ENCODE measurements around the gene FCHO1.

FCHO1 gene

DNA sequence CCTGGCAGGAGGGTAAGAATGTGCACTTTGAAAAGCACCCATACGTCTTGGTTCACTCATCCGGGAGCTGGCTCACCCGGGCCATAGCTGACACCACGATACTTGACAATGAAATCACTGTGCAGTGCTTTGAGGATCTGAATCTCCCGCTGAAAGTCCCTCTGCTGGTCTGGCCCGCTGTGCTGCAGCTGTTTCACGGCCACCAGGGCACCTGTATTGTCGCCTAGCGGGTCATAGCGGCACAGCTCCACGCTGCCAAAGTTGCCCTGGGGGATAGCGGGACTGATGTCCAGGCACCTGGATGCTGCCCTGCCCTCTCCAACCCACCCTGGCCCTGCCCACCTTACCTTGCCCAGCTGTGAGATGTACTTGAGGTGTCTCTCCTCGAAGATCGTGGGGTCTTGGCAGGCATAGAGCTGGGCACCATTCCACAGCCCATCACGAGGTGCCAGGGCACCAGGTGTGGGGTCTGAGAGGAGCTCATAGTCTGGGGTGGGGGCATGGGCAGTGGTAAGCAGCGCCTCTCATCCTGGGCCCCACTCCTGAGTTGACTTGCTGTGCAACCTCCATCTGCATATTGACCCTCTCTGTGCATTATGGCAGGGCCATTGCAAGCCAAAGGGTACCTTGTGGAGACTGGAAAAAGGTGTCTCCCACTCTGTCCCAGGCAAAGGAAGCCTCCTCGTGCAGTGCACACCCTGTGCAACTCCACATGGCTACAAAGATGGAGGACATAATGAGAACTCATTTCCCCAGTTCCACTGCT, 81.3 kb downstream of the FCHO1 start:
- no peak for DNase-seq

DNA sequence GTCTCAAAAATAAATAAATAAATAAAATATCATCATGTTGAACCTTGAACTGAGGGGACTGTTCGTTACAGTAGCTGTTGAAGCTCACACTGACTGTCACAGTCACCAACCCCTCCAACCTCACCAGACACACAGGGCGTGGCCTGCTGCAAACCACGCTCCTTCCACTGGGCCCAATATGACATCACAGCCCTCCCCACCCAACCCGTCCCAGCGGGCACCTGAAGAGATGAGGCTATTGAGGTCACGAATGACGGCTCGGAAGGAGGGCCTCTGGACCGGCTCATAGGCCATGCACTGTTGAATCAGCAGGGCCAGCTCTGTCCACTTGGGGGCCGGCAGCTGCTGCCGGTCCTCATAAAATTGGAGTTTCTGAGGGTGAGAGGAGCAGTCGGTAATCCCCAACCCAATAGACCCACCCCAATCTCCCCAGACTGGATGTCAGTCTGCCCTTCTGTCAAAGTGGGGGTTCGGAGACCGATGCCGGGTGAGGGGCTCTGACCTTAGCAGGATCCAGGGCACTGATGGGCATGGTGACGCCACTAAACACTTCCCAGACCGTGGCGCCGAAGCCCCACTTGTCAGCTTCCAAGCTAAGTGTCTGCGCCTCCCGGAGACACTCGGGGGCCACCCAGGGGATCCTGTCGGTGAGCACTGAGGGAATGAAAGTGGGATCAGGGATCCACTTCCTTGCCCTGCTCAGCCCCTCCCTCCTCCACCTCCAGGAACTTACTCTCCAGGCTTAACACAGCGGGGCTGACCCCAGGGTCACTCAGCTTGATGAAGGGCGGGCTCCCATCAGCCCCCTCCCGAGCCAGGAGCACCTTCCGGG, 83.3 kb downstream of the FCHO1 start:
- peak; percentile 1 for DNase-seq

DNA sequence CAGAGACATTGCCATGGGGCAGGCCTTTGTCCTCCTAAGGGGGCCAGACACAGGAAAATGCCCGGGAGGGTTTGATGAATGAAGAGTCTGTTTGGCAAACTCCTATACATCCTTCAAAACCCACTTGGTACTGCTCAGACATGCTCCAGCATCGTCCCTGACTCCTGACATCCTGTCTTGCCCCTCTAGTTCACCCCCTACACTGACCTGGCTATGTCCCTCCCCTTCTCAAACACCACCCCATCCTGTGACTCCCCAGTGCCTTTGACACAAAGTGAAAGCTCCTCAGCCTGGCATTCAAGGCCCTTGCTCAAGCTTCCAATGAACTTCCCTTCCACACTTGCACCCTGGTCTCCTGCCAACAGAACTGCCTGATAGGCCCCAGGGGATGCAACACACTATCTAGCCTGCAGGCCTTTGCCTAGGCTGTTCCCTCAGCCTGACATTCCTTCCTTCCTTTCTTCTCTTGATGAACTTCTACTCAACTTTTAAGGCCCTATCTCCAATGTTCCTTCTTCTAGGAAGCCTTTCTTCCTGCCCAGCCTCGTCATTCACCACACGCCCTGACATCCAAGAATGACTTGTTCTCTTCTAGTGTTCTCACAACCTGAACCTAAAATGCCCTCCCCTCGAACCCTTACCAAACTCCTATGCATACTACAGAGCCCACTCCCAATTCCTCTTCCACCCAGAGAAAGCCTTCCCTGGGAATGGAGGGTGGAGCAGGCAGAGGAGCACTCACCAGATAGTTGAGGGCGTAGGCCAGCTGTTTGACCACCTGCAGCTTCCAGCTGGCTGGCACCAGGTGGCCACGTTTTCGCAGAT, 84.1 kb downstream of the FCHO1 start:
- DNase-seq = no peak

DNA sequence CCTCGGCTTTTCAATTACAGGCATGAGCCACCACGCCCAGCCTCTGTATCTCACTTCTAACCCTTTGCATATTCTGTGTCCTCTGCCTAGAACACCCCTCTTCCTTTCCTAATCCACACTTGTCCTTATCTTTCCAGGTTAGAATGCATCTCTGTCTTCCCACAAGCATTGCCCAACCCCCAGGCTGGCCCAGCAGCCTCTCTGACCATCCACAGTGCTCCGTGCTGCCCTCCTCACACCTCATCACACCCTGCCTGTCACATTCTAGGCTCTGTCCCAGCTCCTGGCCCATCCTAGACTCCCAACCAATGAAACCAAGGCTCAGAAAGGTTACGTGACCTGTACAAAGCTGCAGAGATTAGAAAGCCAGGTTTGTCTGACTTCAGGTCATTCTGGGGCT, 85.3 kb downstream of the FCHO1 start:
- no peak for DNase-seq

DNA sequence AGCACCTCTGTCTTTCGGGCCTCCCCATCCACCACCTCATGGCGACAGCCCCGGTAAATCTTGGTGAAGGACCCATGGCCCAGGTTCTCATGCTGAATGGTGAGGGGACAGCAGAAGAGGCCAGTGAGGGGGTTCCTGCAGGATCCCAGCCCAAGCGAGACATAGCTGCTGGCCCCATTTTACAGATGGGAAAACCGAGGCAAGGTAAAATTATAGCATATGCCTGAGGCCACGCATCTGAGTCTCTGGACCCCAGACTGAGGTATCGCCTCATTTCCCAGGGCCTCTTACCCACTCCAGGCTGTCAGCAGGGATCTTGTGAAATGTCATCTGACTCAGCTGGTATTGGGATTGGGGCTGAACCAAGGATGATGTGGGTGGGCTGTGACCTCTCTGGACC, 86.7 kb downstream of the FCHO1 start:
- no peak for DNase-seq
